DND-41 (cell line): ENCODE data around the gene KIAA0040.

Experiments used
- ATAC-seq: fragments of 200-7000 bp; cut with Tn5 transposase; 3 replicates; pipeline ENCODE4 v1.9.1; 2021; ENCODE audit warnings: low read depth; ENCODE audit not compliant: insufficient read depth
- DNase-seq: peaks from one replicate; pipeline ENCODE4 v3.0.0-alpha.2; 2020
- H2AFZ ChIP-seq: 2 replicates; pipeline ENCODE4 v1.6.0; 2012; ENCODE audit warnings: low read depth, low read length
- H3K27ac ChIP-seq: 2 replicates; pipeline ENCODE4 v1.5.1; 2012; ENCODE audit warnings: low read length, inconsistent platforms
- H3K27me3 ChIP-seq: fragments of 200-600 bp; sonication (generic); 2 replicates; pipeline ENCODE4 v1.6.0; 2012; ENCODE audit warnings: low read length, mild to moderate bottlenecking, inconsistent platforms; ENCODE audit not compliant: insufficient read depth, poor library complexity
- H3K36me3 ChIP-seq: 2 replicates; pipeline ENCODE4 v1.5.1; 2012; ENCODE audit warnings: low read length, inconsistent platforms; ENCODE audit not compliant: insufficient read depth
- H3K4me1 ChIP-seq: 2 replicates; pipeline ENCODE4 v1.5.1; 2012; ENCODE audit warnings: mild to moderate bottlenecking, low read length; ENCODE audit not compliant: insufficient read depth
- H3K4me2 ChIP-seq: 2 replicates; pipeline ENCODE4 v1.6.0; 2012; ENCODE audit warnings: mild to moderate bottlenecking, moderate library complexity, low read length, inconsistent platforms; ENCODE audit not compliant: insufficient read depth
- H3K4me3 ChIP-seq, 2 experiments: fragments of 200-600 bp in 1 of 2; shearing (Covaris generic) in 1 of 2; 2 replicates each; pipeline ENCODE4 v1.5.1; 2012 to 2016; ENCODE audit warnings: inconsistent platforms in 2 of 2, low read length in 2 of 2, mild to moderate bottlenecking in 2 of 2, low read depth in 1 of 2, moderate library complexity in 1 of 2
- H3K79me2 ChIP-seq: 2 replicates; pipeline ENCODE4 v1.6.0; 2012; ENCODE audit warnings: low read length, inconsistent platforms; ENCODE audit not compliant: insufficient read depth
- H3K9ac ChIP-seq: 2 replicates; pipeline ENCODE4 v1.6.0; 2012; ENCODE audit warnings: low read depth, mild to moderate bottlenecking, inconsistent platforms, low read length, moderate library complexity
- H3K9me3 ChIP-seq: 2 replicates; pipeline ENCODE4 v1.5.1; 2012; ENCODE audit warnings: low read length, moderate library complexity, mild to moderate bottlenecking, inconsistent platforms; ENCODE audit not compliant: insufficient read depth, severe bottlenecking
- H4K20me1 ChIP-seq: 2 replicates; pipeline ENCODE4 v1.6.0; 2012; ENCODE audit warnings: low read length; ENCODE audit not compliant: insufficient read depth
- EZH2 ChIP-seq: IDR thresholded peaks from 3 replicates; pipeline ENCODE4 v1.6.1; 2012; ENCODE audit warnings: borderline replicate concordance, low read depth, mild to moderate bottlenecking, moderate library complexity, low read length, inconsistent platforms; ENCODE audit not compliant: severe bottlenecking
- TF ChIP-seq, protein P1 (sequence below): IDR thresholded peaks from 2 replicates; pipeline ENCODE4 v1.5.1; 2012; ENCODE audit warnings: borderline replicate concordance, low read length, moderate library complexity, mild to moderate bottlenecking; ENCODE audit not compliant: poor library complexity, severe bottlenecking; ENCODE audit errors: extremely low read depth

The KIAA0040 gene

DNA sequence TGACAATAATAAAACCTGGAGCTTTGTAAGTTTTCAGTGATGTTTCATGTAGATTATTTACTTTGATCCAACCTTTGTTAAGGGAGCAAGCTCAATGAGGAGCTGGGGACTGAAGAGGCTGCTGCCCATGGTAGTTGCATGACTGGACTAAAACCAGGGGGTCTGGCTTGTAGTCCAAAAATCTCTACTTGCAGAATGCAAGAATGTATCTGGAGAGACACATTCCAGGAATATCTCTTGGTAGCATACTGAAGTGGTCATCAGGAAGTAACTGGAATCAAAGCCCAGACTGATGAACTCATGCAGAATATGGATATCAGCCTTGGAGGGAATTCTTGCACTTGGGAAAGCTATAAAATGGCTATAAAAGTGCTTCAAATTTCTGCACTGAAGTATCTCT, 5.8 kb upstream of the KIAA0040 start:
- H3K4me1 ChIP-seq, result peaks cover 4% of the 10 kb centered on the region; the same call in 1 of the 2 replicates
- peaks cover 12% of the 10 kb centered on the region for H3K27me3 ChIP-seq
- no peak overlapping the region for H3K4me2 ChIP-seq
- ATAC-seq, result no peak
- H3K79me2 ChIP-seq, result no peaks in the 10 kb centered on the region
- no peak for DNase-seq
- H3K27ac ChIP-seq, result no peak overlapping the region
- H4K20me1 ChIP-seq, result no peaks in the 10 kb centered on the region
- H3K4me3 ChIP-seq, result no peak overlapping the region
- TF ChIP-seq EZH2, result no peak
- TF ChIP-seq, protein P1, sequence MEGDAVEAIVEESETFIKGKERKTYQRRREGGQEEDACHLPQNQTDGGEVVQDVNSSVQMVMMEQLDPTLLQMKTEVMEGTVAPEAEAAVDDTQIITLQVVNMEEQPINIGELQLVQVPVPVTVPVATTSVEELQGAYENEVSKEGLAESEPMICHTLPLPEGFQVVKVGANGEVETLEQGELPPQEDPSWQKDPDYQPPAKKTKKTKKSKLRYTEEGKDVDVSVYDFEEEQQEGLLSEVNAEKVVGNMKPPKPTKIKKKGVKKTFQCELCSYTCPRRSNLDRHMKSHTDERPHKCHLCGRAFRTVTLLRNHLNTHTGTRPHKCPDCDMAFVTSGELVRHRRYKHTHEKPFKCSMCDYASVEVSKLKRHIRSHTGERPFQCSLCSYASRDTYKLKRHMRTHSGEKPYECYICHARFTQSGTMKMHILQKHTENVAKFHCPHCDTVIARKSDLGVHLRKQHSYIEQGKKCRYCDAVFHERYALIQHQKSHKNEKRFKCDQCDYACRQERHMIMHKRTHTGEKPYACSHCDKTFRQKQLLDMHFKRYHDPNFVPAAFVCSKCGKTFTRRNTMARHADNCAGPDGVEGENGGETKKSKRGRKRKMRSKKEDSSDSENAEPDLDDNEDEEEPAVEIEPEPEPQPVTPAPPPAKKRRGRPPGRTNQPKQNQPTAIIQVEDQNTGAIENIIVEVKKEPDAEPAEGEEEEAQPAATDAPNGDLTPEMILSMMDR, result no peak
- H3K36me3 ChIP-seq, result no peaks in the 10 kb centered on the region
- H3K9me3 ChIP-seq, result no peaks in the 10 kb centered on the region
- no peak overlapping the region for H2AFZ ChIP-seq
- H3K9ac ChIP-seq, result no peak overlapping the region

DNA sequence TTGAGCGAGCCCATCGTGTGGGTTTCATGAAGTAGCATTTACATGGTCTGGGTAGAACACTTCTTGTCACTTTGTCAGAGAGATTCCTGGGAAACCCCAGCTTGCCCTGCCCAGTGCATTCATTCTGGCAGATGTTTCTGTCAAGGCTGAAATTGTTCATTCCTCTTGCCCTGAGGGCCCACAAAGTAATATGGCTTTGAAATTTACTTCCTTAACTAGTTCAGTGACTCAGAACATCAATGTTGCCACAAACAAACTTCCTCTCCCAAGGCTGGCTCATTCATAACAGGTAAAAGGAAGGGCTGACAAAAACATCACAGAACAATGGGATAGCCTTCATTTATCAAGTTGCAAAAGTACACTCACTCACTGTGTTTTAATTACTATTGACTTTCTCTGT, 5.0 kb upstream of the KIAA0040 start:
- no peak overlapping the region for H3K4me3 ChIP-seq
- no peak overlapping the region for H3K9ac ChIP-seq
- no peak overlapping the region for H3K27ac ChIP-seq
- no peak overlapping the region for H2AFZ ChIP-seq
- no peak for TF ChIP-seq EZH2
- TF ChIP-seq, protein P1, result no peak
- peaks cover 4% of the 10 kb centered on the region for H3K4me1 ChIP-seq
- no peaks in the 10 kb centered on the region for H4K20me1 ChIP-seq
- H3K36me3 ChIP-seq, result no peaks in the 10 kb centered on the region
- no peak overlapping the region for H3K4me2 ChIP-seq
- ATAC-seq, result no peak
- H3K9me3 ChIP-seq, result no peaks in the 10 kb centered on the region
- DNase-seq, result no peak
- peaks cover 12% of the 10 kb centered on the region for H3K27me3 ChIP-seq
- no peaks in the 10 kb centered on the region for H3K79me2 ChIP-seq

DNA sequence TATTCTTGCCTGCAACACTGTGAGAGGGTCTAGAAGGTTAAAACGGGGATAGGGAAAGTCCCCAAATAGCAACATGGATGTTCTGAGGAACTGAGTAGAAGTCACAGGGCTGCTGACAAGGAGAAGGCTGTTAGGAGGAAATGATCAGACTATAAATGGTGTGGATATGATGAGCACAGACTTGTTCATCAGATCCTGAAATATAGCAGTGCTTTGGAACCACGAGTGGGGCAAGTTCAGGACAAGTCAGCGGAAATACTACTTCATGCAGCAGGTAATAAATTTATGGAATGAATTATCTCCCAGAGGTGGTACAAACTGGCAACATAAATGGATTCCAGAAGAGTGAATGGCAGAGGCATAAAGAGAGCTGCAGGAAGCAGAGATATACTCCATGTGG, 3.2 kb upstream of the KIAA0040 start:
- H3K4me1 ChIP-seq, result peaks cover 17% of the 10 kb centered on the region
- no peak overlapping the region for H3K4me2 ChIP-seq
- no peak overlapping the region for H3K9ac ChIP-seq
- no peak for DNase-seq
- TF ChIP-seq EZH2, result no peak
- no peak overlapping the region for H2AFZ ChIP-seq
- no peak overlapping the region for H3K27ac ChIP-seq
- H3K9me3 ChIP-seq, result no peaks in the 10 kb centered on the region
- H3K4me3 ChIP-seq, result no peak overlapping the region
- ATAC-seq, result no peak
- no peaks in the 10 kb centered on the region for H3K36me3 ChIP-seq
- no peaks in the 10 kb centered on the region for H3K79me2 ChIP-seq
- H4K20me1 ChIP-seq, result no peaks in the 10 kb centered on the region
- peaks cover 25% of the 10 kb centered on the region for H3K27me3 ChIP-seq

DNA sequence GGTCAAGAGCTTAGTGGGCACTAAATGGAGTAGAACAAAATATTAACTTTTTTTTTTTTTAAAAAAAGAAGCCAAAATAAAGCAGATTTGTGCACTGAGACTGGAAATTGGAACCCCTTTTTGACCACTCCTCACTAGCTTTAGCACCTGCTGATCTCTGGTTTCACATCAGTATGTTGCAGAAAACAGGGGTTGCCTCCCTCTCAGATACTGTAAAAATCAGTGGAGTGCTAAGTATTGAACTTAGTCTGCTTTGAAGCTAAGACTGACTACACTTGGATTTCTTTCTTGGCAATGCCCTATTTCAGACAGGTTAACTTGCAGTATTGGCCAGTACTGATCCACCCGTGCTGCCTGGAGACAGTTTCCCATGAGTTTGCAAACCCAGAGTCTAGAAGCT, 2.7 kb upstream of the KIAA0040 start:
- DNase-seq (no peak), ATAC-seq (no peak)

More for the DNA sequence above, 2.7 kb upstream of the KIAA0040 start:
- Histone ChIP-seq H2AFZ (no peak overlapping the region), H4K20me1 (no peaks in the 10 kb centered on the region), H3K9me3 (no peaks in the 10 kb centered on the region), H3K27ac (no peak overlapping the region), H3K4me3 (no peak overlapping the region), H3K36me3 (no peaks in the 10 kb centered on the region), H3K4me1 (peaks cover 17% of the 10 kb centered on the region), H3K27me3 (peaks cover 25% of the 10 kb centered on the region), H3K79me2 (no peaks in the 10 kb centered on the region), H3K9ac (no peak overlapping the region), H3K4me2 (no peak overlapping the region)
- TF ChIP-seq, protein P1, result no peak
- TF ChIP-seq EZH2, result no peak
